Stimulated activated CD4-positive, alpha-beta T cell treated with anti-CD3 and anti-CD28 coated beads, Interleukin-1b, Interleukin-23, amount 100 ng/mL, for 48 hours (primary cell): Measurements from ENCODE around the gene OR1C1.
"Not testable (repeated sequence)": the region's sequence is repeated elsewhere in the genome, so short reads cannot be mapped to it uniquely, and the experiment has no call there.

Experiments
- DNase-seq: peaks from one replicate; pipeline ENCODE4 v3.0.0-alpha.2; 2020

Gene OR1C1, protein sequence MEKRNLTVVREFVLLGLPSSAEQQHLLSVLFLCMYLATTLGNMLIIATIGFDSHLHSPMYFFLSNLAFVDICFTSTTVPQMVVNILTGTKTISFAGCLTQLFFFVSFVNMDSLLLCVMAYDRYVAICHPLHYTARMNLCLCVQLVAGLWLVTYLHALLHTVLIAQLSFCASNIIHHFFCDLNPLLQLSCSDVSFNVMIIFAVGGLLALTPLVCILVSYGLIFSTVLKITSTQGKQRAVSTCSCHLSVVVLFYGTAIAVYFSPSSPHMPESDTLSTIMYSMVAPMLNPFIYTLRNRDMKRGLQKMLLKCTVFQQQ

DNA sequence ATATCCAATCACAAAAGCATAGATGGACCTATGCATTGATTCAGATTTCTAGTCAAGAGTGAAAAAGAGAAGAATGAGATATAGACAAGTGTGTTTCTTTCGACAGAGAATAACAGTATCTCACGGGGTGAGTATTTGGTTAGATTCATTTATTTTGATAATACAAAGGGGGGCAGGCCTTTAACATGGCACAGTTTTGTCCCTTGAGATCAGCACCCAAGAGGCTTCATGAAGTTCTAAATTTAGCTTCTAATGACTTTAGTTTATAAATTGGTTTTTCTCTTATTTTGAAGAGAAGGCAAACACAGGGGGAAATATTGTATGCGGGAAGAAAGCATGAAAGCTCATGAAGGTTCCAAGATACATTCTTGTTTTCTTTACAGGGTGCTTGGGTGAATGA, at the start of gene OR1C1:
OR1C1 (minus strand) TSS at position 101 of the 400 bp plus-strand sequence. CDS start 2,150 bp downstream, outside the sequence.
- DNase-seq, result no peak

- DNase-seq, result no peak
Observed at GRCh38 chr1:247797518-247797917, 37.2 kb upstream of the OR1C1 start.

DNA sequence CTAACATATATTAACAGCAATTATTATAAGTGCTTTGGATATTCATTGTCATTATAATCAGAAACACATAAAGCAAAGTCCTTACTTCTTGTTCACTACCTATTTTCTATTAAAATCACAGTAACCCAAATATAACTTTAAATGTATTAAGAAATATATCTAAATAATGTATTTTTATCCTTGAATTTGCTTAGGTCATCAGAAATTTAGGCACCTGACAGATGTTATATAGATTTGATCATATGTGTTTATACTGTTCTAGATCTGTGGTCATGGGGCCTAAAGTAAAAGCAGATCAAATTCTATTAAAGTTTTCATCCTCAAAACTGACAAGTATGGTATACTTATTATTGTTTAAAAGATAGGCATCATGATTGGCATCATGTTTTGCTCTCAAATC, 9.2 kb upstream of the OR1C1 start:
- no peak for DNase-seq

- DNase-seq, result not testable (repeated sequence)
Observed at GRCh38 chr1:247754311-247754710, 6.0 kb downstream of the OR1C1 start.

DNA sequence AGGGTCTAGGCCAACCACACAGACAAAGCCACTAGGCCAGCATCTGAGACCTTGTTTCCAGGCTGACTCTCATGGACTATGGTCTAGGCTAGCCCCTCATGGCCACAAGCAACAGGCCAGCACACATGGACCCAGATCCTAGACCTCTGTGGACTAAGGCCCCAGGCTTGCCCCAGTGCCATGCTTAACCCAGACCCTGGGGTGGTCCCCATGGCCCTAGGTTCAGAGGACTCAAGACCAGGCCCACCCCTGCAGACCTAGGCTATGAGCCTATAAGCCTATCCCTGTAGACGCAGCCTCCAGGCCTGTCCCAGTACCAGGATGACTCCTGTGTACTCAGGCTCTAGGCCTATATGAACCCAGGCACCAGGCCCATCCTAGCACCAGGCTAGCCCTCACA, 10.5 kb downstream of the OR1C1 start:
- no peak for DNase-seq

GRCh38 chr1:247748041-247748440, 12.3 kb downstream of the OR1C1 start, which contains the start of gene OR14A2:
Gene OR14A2 (minus strand): TSS chr1:247748141.
- DNase-seq, result no peak

DNA sequence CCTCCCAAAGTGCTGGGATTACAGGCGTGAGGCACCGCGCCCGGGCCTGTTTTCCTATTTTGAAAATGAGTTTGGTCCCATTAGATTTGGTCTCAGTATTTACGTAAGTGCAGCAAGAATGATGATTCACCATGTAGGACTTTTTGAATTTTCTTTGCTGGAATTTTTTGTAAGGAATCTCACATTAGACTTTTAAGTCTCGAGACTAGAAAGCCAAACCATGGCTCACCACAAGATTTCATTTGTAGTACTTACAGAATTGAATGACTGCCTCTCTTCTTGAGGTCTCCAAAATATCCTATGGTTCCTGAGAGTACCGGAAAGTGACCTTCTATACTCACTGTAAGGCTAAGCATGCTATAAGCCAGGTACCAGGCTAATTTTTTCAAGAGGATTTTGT, 12.7 kb downstream of the OR1C1 start:
- no peak for DNase-seq

DNA sequence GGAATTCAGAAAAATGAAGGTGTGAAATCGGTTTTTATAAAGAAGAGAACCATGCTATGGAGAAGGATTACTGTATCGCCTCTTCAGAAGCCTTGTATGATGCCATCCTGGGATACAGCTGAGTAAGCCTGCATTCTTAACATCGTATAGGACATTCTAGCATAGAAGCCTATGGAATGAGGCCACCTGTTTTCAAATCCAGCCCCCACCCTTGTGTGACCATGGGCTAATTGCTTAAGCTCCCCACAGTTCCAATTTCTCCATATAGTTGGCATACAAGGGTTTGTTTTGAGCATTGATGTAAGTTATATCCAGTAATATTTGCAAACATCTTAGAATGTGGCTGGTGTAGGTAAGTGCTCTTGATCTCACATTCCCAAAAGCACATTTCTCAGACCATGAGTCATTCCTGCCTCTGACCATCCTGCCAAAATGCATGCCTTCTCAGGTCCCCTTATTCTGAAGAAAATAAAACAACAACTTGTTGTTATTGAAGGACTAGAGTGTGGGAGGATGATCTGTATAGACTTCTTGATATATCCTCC, 13.9 kb downstream of the OR1C1 start:
- no peak for DNase-seq

- DNase-seq, result not testable (repeated sequence)
Observed at GRCh38 chr1:247742215-247742760, 18.1 kb downstream of the OR1C1 start.

GRCh38 chr1:247741756-247742155, 18.6 kb downstream of the OR1C1 start:
- DNase-seq, result no peak

- no peak for DNase-seq
Observed at GRCh38 chr1:247740721-247741120, 19.6 kb downstream of the OR1C1 start.

DNA sequence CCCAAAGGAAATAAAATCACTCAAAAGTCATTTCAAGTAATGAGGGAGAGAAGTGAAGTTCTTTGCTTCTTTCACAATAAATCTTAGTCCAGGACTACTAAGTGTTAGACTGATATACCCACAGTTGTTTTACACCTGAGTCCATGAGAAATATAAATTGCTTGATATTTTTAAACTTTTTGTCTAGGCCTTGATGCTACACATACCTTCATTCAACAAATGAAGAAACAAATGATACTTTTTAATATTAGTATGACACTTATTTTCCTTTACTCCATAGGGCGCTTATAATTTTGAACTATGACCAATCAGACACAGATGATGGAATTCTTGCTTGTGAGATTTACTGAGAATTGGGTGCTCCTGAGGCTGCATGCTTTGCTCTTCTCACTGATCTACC, 22.0 kb downstream of the OR1C1 start, which contains the start of gene OR14K1:
OR14K1 (plus strand) TSS at position 301 of the 400 bp plus-strand sequence; CDS start at position 301, 0 bp downstream.
- DNase-seq, result no peak

- no peak for DNase-seq
Observed at GRCh38 chr1:247721222-247721621, 39.1 kb downstream of the OR1C1 start.

- no peak for DNase-seq
Observed at GRCh38 chr1:247716546-247716945, 43.8 kb downstream of the OR1C1 start, which contains the start of gene OR6F1. Gene OR6F1 (minus strand): TSS chr1:247716646. CDS start chr1:247712755, 3,891 bp downstream.

DNA sequence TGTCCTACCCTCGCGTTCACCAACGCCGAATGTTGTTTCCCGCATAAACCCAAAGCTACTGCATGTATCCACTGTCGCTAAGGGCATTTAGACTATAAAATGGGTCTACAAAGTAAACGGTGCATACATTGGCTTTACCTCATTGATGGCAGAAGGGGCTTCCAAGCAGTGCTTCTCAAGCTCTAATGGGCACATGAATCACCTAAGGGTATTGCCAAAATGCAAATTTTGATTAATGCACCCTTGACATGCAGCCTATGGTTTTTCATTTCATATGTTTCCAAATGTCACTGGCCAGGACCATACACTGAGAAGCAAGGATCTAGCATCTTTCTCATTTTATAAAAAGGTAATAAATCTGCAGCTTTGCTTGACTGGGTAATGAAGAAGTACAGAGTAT, 46.6 kb downstream of the OR1C1 start:
- no peak for DNase-seq

GRCh38 chr1:247710681-247711080, 49.7 kb downstream of the OR1C1 start:
- not testable (repeated sequence) for DNase-seq
